Hematopoietic multipotent progenitor cell treated with erythropoietin and hydrocortisone succinate and interleukin-3 and kit ligand, for 6 days (in vitro differentiated cells): ENCODE results near the gene RAPGEF5.

Source experiments
- DNase-seq: peaks from one replicate; pipeline ENCODE4 v3.0.0-alpha.2; 2015

RAPGEF5 gene

DNA sequence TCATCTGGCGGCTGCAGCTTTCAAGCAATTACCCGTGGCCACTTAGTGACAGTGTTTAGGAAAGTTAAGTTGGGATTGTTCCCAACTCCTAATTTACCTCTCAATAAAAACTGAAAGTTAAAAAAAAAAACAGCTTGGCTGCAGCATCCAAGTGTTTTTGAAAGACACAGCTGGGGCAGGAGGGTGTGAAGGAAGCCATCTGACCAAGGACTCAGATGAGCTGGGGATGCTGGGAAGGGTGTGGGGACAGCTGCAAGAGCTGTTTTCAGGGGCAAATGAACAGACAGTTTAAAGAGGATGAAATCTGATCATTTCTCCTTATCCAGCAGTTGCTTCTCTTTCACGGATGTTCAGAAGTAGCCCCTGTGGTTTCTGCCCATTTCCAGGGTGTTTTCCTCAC lies 282.1 kb downstream of the RAPGEF5 start:
- no peak for DNase-seq
